UCSD-AML1 (cell line): ENCODE results near the gene PCNT.

Source experiments
- DNase-seq: peaks from one replicate; lab custom pipeline; 2025; ENCODE audit not compliant: unreplicated experiment; lab: John Stamatoyannopoulos, UW

Gene PCNT

DNA sequence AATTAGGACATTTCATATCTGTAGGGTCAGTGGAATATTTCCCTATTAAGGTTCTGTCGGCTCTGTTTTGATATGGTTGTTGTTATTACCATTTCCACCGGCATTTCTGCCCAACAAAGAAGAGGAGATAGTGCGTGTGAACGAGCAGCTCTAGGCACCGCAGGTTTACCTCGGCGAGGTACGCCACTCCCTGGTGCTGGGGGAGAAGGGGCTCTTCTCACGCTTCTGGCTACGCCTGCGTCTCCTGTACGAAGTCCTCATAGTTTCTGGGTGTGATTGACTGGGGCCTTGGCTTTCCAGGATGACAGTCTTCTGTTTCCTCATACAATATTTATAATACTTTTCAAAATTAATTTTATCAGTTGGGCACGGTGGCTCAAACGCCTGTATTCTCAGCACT is 80.3 kb downstream of the PCNT start:
- no peak for DNase-seq

DNA sequence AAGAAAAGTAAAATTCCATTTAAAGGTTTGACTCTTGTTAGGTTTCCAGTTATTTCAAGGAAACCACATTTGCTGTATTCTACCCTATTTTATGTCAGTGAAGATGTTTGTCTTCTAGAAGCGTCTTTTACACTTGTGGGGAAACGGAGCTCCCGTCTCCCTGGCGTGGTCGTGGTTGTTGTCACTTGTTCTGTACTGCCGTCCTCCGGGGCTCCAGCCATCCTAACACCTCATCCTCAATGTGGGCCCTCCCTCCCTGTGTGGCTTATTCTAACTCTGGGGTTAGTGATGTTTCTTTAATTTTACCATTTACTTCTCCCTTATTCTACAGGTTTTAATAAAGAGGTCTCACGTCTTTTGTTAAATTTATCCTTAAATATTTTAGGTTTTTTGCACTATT is 82.0 kb downstream of the PCNT start:
- DNase-seq = no peak

DNA sequence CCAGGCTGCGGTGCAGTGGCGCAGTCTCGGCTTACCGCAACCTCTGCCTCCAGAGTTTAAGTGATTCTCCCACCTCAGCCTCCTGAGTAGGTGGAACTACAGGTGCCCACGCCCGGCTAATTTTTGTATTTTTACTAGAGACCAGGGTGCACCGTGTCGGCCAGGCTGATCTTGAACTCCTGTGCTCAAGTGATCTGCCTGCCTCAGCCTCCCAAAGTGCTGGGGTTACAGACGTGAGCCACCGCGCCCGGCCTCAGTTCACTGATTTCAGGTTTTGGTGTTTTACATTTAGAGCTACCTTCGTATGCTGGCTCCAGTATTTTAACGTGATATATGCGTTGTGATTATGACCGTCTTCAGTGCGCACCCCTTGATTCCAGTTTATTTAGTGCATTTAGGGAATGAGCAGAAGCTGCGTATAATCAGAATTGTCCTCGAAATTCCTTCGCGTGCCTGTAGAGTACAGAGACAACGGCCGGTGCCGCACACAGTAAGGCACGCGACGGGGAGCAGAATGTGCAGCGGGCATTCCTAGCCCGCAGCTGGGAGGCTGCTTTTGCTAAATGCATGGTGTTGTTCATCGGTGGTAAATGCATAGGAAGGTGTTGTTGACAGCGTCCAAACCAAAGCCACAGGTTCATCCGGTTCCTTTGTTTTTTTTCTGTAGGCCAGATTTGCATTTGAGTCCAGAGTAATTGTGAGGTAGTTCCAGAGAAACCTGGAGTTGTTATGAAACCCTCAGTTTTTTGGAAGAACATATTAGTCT is 85.9 kb downstream of the PCNT start:
- no peak for DNase-seq

DNA sequence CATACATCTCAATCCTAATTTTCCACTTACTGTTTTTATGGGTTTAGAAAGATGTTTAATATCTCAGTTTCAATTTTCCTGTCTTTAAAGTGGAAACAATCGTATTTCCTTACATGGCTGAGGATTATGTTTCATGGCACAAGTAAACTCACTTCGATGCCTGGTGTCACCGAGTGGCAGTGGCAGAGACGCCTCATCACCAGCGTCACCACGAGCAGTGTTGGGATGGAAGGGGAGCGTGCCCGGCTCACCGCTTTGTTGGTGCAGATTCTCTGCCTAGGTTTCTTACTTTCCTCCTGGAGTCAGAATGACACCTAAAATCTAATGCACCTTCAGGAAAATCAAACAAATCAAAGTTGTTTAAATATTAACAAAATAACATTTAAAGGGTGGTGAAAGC is 86.6 kb downstream of the PCNT start:
- no peak for DNase-seq

DNA sequence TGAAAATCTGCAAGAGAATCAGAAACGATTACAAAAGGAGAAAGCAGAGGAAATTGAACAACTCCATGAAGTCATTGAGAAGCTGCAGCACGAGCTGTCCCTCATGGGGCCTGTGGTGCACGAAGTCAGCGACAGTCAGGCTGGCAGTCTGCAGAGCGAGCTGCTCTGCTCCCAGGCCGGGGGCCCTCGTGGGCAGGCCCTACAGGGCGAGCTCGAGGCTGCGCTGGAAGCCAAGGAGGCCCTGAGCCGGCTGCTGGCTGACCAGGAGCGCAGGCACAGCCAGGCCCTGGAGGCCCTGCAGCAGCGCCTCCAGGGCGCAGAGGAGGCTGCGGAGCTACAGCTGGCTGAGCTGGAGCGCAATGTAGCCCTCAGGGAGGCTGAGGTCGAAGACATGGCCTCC is 87.3 kb downstream of the PCNT start:
- no peak for DNase-seq

DNA sequence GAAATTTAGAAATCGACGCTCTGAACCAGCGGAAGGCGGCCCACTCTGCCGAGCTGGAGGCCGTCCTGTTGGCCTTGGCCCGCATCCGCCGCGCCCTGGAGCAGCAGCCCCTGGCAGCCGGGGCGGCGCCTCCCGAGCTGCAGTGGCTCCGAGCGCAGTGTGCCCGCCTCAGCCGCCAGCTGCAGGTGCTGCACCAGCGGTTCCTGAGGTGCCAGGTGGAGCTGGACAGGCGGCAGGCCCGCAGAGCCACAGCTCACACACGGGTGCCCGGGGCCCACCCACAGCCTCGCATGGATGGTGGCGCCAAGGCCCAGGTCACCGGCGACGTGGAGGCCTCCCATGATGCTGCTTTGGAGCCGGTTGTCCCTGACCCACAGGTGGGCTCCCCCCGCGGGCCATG is 87.7 kb downstream of the PCNT start:
- no peak for DNase-seq

DNA sequence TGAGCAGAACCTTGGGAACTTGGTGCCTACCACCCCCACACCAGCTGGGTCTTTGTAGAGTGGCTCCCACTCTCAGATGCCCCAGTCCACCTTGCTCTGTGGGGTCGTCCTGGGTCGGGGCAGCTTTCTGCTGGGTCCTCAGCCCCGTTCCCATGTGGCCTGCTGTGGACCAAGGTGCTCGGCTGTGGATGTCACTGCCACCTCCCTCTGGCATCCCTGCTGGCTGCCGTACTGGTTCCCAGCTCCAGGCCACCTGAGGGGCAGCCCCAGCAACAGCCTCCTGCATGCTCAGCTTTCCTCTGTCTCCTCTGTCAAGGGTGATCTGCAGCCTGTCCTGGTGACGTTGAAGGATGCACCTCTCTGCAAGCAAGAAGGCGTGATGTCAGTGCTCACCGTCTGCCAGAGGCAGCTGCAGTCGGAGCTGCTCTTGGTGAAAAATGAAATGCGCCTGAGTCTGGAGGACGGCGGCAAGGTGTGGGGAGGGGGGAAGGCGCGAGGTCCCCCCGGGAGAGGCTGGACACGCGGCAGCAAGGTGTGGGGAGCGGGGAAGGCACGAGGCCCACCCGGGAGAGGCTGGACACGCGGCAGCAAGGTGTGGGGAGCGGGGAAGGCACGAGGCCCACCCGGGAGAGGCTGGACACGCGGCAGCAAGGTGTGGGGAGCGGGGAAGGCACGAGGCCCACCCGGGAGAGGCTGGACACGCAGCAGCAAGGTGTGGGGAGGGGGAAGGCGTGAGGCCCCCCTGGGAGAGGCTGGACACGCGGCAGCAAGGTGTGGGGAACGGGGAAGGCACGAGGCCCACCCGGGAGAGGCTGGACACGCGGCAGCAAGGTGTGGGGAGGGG is 88.8 kb downstream of the PCNT start:
- DNase-seq = no peak

DNA sequence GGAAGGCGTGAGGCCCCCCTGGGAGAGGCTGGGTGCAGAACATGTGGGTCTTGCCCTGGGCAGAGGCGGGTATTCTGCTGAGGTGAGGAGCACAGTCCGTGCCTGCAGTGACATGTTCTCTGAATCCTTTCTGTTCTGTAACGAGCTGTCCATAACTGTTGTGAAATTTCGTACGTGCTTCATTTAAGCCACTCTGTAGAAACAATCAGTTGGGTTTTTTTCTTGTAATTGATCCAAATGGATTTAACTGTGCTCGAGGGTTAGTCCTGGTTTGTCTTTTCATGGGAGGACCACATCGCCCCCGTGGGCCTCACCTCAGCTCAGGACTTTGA is 89.4 kb downstream of the PCNT start:
- no peak for DNase-seq

DNA sequence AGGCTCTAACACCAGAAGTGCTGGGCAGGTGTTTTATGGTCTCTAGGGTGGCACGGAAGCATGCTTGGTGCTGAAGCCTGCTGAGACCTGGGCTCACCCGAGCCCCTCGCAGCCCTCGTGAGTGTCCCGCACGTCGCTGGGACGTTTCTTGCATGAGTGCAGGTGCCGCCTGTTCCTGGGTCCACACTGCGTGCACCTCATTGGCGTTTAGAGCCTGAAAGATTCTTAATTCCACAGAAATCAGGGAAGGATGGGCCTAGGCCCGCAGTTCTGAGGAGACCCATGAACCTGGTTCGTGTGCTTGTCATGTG is 91.0 kb downstream of the PCNT start:
- DNase-seq = no peak

DNA sequence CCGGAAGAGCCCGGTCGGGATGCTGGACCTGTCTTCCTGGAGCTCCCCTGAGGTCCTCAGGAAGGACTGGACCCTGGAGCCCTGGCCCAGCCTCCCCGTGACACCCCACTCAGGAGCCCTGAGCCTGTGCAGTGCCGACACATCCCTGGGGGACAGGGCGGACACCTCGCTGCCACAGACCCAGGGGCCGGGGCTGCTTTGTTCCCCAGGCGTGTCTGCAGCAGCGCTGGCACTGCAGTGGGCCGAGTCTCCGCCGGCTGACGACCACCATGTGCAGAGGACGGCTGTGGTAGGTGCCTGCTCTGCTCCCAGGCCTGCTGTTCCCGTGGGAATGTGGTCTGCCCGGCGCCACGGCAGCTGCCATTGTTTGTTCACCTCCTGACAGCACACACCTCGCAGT is 92.6 kb downstream of the PCNT start:
- DNase-seq = no peak

DNA sequence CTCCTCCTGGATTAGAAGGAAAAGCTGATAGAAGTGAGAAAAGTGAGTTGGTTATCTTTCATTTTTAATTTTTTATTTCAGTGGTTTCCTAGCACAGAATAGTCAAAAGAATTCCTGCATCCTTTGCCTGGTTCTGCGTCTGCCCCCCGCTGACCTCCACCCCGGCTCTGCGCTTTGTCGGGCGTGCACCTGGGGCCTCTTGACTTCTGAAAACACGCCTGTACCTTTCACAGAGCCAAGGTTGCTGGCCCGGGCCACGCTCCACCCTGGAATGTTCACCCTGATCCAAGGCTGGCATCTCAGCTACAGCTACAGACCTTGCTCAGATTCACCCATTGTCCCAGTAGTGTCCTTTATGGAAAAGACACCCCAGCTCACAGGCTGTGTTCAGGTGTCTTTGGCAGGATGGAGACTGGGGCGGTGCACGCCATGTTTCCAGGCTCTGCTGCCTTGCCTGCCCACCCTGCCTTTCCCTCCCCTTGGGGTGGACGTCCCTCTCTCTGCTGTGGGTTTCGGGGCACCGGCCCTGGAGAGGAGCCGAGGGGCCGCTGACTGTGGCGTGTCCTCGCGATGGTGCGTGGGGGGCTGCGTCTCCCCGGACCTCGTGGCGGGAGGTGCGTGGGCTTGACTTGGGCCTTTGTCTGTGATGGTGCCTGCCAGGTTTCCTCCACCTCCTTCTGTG is 94.5 kb downstream of the PCNT start:
- no peak for DNase-seq

DNA sequence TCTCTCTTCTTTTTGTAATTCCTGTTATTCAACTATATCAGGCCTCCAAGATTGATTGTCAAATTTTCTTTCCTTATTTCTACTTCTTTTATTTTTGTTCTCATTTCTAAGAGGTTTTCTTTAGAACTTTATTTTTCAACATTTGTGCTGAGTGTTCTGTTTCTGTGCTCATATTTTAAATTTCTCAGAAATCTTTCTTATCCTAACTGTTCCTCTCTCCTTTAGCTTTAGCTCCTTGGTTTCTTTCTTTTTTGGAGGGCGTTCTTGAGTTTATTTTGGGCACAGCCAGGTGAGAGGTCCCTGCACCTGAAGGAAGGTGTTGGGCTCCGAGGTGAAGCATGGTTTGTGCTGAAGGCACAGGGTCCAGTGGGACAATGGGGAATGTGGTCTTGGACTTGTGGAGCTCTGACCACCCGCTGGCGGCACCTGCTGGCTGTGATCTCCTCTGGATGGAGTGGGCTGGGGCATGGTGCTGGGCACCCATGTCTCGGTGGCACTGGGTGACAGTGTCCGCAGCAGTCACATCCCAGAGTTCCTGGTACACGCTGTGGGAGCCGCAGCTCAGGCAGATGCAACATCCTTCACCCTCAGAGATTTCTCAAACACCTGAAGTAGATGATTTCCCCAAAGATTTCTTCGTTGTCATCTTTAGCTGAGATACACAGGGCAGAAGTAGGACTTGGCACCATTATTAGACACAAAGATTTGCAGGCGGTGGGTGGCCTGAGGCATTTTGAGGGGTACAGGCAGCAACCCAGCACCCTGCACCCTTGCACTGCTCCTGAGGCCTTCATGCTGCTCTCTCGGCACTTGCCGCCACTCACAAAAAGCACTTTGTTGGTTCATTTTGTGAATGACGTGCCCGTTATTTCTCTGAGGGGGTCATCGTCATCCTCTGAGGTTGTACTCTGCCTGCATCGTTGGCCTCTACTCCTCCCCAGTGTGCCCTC is 96.6 kb downstream of the PCNT start:
- no peak for DNase-seq

DNA sequence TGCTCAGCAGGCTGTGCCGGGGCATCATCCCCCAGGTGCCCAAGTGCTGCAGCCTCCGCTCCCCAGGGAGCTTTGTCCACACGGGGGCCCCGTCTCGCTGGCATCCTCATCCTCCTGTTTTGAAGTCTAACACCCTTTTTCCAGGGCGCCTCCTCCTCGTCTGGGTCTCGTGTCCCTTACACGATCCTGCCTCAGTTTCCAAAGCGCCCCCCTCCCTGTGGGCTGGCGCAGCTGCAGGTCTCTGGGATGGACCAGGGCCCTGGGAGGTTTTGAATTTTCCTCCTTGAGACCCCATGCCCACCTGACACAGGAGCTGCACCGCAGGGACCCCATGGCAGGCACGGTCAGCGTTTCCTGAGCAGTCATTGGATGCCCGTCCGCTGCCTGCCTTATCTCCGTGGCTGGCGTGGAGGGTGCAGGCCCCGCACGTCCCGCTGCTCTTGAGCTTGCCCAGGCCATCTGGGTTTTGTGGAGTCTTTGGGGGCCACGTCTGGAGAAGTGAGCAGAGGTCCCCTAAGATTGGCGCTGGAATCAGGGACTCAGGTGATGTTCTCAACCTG is 97.3 kb downstream of the PCNT start:
- DNase-seq = no peak

DNA sequence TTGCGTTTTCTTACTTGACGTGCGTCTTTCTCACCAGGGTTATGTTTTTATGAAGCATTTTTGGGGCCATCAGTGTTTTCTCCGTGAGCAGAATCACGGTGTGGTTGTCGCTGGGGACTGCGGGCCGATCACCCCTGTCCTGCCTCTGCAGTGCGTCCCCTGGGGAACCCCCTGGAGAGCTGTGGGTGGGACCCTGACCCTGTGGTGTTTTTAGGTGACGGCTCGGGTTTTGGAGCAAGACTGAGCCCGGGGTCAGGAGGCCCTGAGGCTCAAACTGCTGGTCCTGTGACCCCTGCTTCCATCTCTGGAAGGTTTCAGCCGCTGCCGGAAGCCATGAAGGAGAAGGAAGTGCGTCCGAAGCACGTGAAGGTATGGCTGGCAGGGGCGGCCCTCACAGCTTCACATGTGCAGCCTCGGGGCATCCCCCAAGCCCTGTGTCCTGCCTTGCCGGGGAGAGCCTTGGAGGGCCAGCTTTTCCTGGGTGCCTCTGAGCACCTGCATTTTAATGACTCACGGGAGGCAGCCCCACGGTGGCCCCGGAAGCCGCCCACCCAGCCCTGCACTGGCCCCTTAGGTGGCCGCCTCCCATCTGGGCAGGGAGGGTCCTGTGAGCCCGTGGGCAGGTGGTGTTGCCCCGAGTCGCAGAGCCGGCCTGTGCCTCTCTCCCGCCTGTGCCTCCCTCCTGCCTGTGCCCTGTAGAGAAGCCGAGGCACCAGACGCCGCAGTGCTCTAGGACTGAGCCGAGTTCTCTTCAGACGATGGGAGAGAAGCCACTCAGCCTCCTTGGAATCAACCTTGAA is 98.0 kb downstream of the PCNT start:
- no peak for DNase-seq

DNA sequence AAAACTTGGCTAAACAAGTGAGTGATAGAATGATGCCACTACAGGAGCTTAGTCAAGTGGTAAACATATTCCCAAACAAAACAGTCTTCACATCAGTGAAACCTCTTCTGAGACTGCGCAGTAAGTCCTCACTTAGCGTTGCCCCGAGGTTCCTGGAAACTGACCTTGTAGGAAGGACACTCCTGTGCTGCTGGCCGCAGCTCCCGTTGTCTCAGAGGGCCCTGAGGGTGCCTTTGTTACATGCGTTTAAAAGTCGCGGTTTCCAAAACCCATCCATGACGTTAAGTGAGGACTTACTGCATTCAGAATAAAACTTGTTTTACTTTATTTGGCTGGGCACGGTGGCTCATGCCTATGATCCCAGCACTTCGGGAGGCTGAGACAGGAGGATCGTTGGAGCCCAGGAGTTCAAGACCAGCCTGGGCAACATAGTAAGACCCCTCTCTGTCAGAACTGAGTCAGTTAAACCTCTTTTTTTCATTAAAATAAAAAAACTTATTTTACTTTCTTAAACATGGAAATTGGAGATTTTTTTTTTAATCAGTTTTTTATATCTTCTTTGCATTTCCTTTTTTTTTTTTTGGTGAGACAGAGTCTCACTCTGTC is 98.8 kb downstream of the PCNT start:
- DNase-seq = no peak

DNA sequence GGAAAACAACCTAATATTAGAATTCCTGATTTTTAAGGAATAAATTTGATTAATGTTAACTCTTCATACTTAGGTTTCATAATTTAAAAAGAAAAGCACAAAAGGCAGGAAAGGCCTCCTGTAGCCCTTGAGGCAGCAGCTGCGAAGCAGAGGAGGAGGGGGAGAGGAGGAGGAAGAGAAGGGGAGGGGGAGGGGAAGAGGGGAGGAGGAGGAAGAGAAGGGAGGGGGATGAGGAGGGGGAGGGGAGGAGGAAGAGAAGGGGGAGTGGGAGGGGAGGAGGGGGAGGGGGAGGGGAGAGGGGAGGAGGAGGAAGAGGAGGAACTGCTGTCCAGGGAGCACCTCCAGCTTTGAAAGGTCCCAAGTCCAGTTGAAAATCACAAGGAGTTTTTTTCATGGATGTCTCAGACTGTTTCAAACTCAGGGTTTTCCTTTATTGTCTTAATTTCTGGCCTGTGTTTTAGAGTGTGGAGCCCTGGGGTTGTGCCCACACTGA is 99.6 kb downstream of the PCNT start:
- no peak for DNase-seq

DNA sequence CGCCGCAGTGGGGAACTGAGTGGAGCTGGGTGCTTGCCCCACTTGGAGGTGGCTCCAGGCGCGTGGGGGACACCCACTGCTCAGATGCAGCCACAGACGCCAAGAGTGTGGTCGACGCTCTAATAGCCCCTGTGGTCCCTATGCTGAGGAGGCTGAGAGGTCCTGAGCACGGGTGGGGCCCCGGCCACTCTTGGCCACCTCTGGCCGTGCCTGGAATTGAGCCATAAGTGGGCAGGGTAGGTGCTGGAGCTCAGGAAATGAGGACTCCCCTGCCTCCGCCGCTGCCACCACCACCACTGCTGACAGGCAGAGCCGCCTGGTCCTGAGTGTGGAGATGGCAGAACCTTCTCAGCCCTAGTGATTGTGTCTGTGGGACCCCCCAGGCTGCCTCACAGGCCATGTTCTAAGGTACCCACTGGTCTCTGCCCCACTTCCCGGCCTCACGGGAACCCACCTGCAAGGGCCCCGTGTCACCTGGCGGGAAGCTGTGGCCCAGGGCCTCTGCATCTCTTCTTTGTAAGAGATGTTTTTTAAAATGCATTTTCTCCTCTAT is 100.2 kb downstream of the PCNT start:
- no peak for DNase-seq

DNA sequence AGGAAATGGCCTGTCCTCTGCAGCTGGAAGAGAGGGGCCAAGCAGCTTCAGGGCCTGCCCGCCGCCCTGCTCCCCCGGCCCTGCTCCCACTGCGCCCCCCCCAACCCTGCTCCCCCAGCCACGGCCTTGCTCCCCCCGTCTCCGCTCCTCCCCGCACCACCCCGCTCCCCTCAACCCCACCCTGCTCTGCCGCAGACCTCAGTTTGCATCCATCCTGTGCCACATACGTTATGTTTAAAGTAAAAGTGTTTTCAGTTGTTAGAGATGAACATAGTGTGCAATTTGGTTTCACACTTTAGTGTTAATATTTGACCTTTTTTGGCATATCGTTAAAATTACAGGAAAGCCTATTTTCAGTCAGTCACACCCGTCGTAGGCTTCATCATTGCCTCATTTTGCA is 100.7 kb downstream of the PCNT start:
- no peak for DNase-seq

DNA sequence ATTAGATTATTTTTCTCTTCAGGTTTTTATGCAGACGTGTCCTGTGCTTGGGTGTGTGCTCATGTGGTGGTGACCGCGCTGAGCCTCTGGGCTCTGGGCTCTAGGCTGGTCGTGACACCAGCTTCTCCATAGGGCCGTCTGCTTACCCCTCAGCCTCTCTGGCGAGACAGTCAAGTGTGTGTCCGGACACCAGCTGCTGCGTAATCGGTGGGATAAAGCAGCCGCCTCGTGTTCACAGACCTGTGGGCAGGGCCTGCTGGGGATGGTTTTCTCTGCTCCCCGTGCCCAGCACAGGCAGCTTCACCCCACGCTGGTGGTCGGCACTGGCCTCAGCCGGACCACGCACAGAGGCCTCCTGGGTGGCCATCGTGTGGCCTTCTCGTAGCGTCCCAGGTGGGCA is 101.1 kb downstream of the PCNT start:
- DNase-seq = no peak
